Testis (tissue), 3 donors: Measurements from ENCODE around the gene CLTA. TPM values are rescaled to one million over a fixed set of nuclear protein-coding genes. Genes with fewer than 3 reads are reported as not detected.
A peak's percentile ranks its signal among the peaks of the same experiment; 100 is the strongest.
"Not testable (repeated sequence)": the region's sequence is repeated elsewhere in the genome, so short reads cannot be mapped to it uniquely, and the experiment has no call there.

Experiments
- DNase-seq: peaks from one replicate; pipeline ENCODE4 v3.0.0-alpha.2; 2019
- H3K27ac ChIP-seq, 2 donors: fragments of 200-600 bp; sonication (generic); one replicate each; pipeline ENCODE4 v1.5.1; 2019
- H3K27me3 ChIP-seq: fragments of 200-600 bp; sonication (generic); one replicate; pipeline ENCODE4 v1.5.1; 2019
- H3K36me3 ChIP-seq: fragments of 200-600 bp; sonication (generic); one replicate; pipeline ENCODE4 v1.5.1; 2017; ENCODE audit warnings: low read depth; ENCODE audit errors: missing control alignments
- H3K4me1 ChIP-seq: fragments of 200-600 bp; sonication (generic); one replicate; pipeline ENCODE4 v1.5.1; 2019
- H3K4me3 ChIP-seq, 2 donors: fragments of 200-600 bp; sonication (generic); one replicate each; pipeline ENCODE4 v1.5.1; 2017 to 2019
- H3K9me3 ChIP-seq: fragments of 200-600 bp; sonication (generic); one replicate; pipeline ENCODE4 v1.5.1; 2017
- CTCF ChIP-seq, 3 experiments: fragments of 450-650 bp in 2 of 3; fragments of 200-600 bp in 1 of 3; sonication (generic) in 1 of 3; IDR thresholded peaks; one replicate each; pipeline ENCODE4 v1.5.1; 2016 to 2019; ENCODE audit warnings: antibody characterized with exemption in 3 of 3, mild to moderate bottlenecking in 2 of 3, moderate library complexity in 1 of 3
- POLR2A ChIP-seq: fragments of 450-650 bp; IDR thresholded peaks from one replicate; pipeline ENCODE4 v1.6.1; 2017; ENCODE audit warnings: antibody characterized with exemption, mild to moderate bottlenecking, moderate library complexity
- WGBS, 2 donors: methylation state at CpG; one replicate each; pipeline ENCODE4 v1.1.5; 2018; 5-methylcytosine and 5-hydroxymethylcytosine counted together
- intact Hi-C: fragments of 100-400 bp; cut with DNase I; formaldehyde crosslinking; loops from one replicate; pipeline ENCODE4 v1.15.1; 2023; ENCODE audit warnings: low total_unique reads
- polyA plus RNA-seq: library from polyadenylated mRNA; stranded (reverse); fragments of 350-450 nt; fragmentation: Illumina TruSeq; extraction: RNeasy Lipid Tissue Mini Kit (QIAGEN cat#74804); gene quantifications from one replicate; pipeline ENCODE4 v1.2.3, GENCODE V29; 2014; ENCODE audit warnings: low read depth, low replicate concordance; ENCODE audit not compliant: insufficient read depth
- total RNA-seq, 2 donors: library from RNA; depleted of rRNA; stranded (reverse); fragments of >200 nt; gene quantifications; one replicate each; pipeline ENCODE4 v1.2.3, GENCODE V29; 2016

Gene CLTA
- total and polyA plus RNA-seq, 3 donors from 2014 or later, result 135 to 208 (median 168) TPM

GRCh38 chr9:36158122-36158521 is 32.6 kb upstream of the CLTA start:
- no peaks in the 10 kb centered on the region for H3K36me3 ChIP-seq
- H3K4me1 ChIP-seq, result peaks cover 9% of the 10 kb centered on the region
- no peak overlapping the region for H3K27ac ChIP-seq
- H3K27me3 ChIP-seq, result no peaks in the 10 kb centered on the region
- H3K9me3 ChIP-seq, result no peaks in the 10 kb centered on the region
- no peak for DNase-seq
- 79 to 90% methylated on average over 2 of the region's 2 CpGs for WGBS, 2 donors
- TF ChIP-seq CTCF (IDR thresholded peaks at IDR 0.05), result no peak
- no peak for TF ChIP-seq POLR2A
- no peak overlapping the region for H3K4me3 ChIP-seq
- intact Hi-C loops, result no loop called here

- H3K27ac ChIP-seq, result no peak overlapping the region
- 89 to 95% methylated on average over 7 of the region's 7 CpGs for WGBS, 2 donors
- no peaks in the 10 kb centered on the region for H3K36me3 ChIP-seq
- DNase-seq, result no peak
- H3K4me3 ChIP-seq, result no peak overlapping the region
- peaks cover 14% of the 10 kb centered on the region for H3K4me1 ChIP-seq
- intact Hi-C loops, result no loop called here
- H3K9me3 ChIP-seq, result no peaks in the 10 kb centered on the region
- H3K27me3 ChIP-seq, result no peaks in the 10 kb centered on the region
- TF ChIP-seq CTCF (IDR thresholded peaks at IDR 0.05) (no peak), POLR2A (no peak)
Measured at GRCh38 chr9:36158917-36159316, 31.8 kb upstream of the CLTA start.

DNA sequence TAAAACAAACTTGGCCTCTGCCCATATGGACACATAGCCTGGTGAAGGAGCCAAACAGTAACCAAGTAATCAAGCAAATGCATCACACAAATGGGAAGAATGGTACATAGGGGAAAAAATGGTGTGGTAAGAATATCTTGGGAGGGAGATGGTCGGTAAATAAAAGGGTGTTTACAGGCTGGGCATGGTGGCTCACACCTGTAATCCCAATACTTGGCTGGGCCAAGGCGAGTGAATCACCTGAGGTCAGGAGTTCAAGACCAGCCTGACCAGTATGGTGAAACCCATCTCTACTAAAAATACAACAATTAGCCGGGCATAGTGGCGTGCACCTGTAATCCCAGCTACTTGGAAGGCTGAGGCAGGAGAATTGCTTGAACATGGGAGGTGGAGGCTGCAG is 31.2 kb upstream of the CLTA start:
- 92 to 94% methylated on average over 4 of the region's 4 CpGs for WGBS, 2 donors
- peaks cover 13% of the 10 kb centered on the region for H3K4me1 ChIP-seq

DNA sequence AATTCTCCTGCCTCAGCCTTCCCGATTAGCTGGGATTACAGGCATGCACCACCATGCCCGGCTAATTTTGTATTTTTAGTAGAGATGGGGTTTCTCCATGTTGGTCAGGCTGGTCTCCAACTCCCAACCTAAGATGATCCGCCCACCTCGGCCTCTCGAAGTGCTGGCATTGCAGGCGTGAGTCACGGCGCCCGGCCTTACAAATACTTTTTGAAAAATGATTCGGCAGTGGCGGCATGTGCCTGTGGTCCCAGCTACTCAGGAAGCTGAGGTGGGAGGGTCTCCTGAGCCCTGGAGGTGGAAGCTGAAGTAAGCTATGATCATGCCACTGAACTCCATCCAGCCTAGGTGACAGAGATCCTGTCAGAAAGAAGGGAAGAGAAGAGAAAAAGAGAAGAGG is 30.6 kb upstream of the CLTA start:
- H3K4me3 ChIP-seq, H3K27me3 ChIP-seq, H3K9me3 ChIP-seq, DNase-seq, H3K27ac ChIP-seq, H3K4me1 ChIP-seq, H3K36me3 ChIP-seq: not testable (repeated sequence)
- intact Hi-C loops, result loop anchor here (10.0 kb wide), 1 partner anchor 55 kb away; no protein-coding TSS in a partner anchor
- WGBS, 2 donors, result 75 to 88% methylated on average over 11 of the region's 11 CpGs

More for the DNA sequence above, 31.2 kb upstream of the CLTA start:
- H3K4me3 ChIP-seq, H3K27me3 ChIP-seq, H3K9me3 ChIP-seq, DNase-seq, intact Hi-C loops, H3K36me3 ChIP-seq, H3K27ac ChIP-seq: not testable (repeated sequence)

DNA sequence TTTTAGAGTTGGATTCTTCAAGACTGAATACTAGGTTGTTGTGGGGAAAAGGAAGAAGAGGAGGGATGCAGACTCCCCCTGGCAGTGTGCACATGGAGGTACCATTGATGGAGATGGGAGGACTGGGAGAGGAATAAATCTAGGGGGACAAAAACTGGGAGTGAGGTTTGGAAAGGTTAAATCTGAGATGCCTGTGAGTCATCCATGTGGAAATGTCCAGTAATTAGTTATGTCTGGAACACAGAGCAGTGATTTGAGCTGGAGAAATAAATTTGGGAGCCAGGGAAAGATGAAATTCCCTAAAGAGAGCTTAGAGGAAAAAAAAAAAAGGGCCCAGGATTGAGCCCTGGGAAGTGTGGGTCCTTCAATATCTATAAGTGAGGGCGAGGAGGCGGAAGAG is 29.5 kb upstream of the CLTA start:
- TF ChIP-seq CTCF (IDR thresholded peaks at IDR 0.05) (no peak), POLR2A (no peak)
- intact Hi-C loops, result loop anchor here (10.0 kb wide), 1 partner anchor 56 kb away; no protein-coding TSS in a partner anchor
- no peaks in the 10 kb centered on the region for H3K36me3 ChIP-seq
- peaks cover 9% of the 10 kb centered on the region for H3K4me1 ChIP-seq
- no peak overlapping the region for H3K27ac ChIP-seq
- no peaks in the 10 kb centered on the region for H3K27me3 ChIP-seq
- WGBS, 2 donors, result 90 to 95% methylated on average over 2 of the region's 2 CpGs
- DNase-seq, result no peak
- H3K4me3 ChIP-seq, result no peak overlapping the region
- no peaks in the 10 kb centered on the region for H3K9me3 ChIP-seq

GRCh38 chr9:36162211-36162738 is 28.4 kb upstream of the CLTA start:
- no peaks in the 10 kb centered on the region for H3K36me3 ChIP-seq
- intact Hi-C loops, result loop anchor here (10.0 kb wide), 1 partner anchor 57 kb away; no protein-coding TSS in a partner anchor
- no peaks in the 10 kb centered on the region for H3K9me3 ChIP-seq
- WGBS, 2 donors, result 92 to 93% methylated on average over 17 of the region's 17 CpGs
- no peak overlapping the region for H3K4me3 ChIP-seq
- TF ChIP-seq CTCF (IDR thresholded peaks at IDR 0.05) (no peak), POLR2A (no peak)
- no peaks in the 10 kb centered on the region for H3K27me3 ChIP-seq
- peaks cover 9% of the 10 kb centered on the region for H3K4me1 ChIP-seq
- H3K27ac ChIP-seq, result peak overlapping the region in 1 of 2 donors; percentile 81
- DNase-seq, result no peak
